PFSK-1 (cell line): ENCODE data around the gene PLEKHM3.

Experiments
- POLR2AphosphoS5 ChIP-seq: IDR thresholded peaks from 2 replicates; pipeline ENCODE4 v1.6.1; 2012; ENCODE audit warnings: low read depth, mild to moderate bottlenecking, control low read depth, low read length, moderate library complexity
- REST ChIP-seq, 2 experiments: IDR thresholded peaks; 2 replicates each; pipeline versions ENCODE4 v1.6.1 to v1.8.0; 2011 to 2012; ENCODE audit warnings: low read depth in 2 of 2, low read length in 2 of 2, control low read depth in 1 of 2, inconsistent platforms in 1 of 2, mild to moderate bottlenecking in 1 of 2, moderate library complexity in 1 of 2; ENCODE audit not compliant: insufficient read depth in 1 of 2

DNA sequence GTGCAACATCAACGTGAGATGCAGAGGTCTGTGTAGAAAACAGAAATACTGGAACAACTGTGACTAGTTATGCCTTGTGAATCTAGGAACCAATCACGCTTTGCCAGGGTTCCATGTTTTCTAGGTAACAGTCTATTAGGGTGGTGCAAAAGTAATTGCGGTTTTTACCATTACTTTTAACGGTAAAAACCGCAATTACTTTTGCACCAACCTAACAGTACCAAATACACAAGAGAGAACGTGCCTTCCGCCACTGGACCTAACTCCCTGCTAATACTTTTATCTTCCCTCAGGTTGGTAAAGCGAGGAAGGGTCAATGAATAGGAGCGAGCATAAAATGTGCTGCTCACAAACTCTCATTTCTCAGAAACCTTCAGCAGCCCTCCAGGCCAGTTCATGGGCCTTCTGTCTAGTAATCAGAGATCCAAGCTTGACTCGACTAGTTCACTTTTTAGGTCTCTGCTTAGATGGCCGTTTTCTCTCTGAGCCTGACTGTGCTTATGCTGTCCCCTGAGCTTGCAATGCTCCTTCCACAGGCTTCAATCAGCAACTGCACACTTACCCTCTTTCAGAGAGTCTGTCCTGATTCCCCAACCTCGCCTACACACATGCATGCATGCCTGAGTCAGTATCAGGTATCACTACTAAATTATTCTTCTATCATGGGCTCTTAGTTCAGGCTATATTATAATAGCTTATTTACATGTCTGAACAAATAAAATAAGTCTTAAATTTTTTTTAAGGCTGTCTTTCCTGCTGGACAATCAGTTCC, 47.0 kb downstream of the PLEKHM3 start:
- TF ChIP-seq REST (IDR thresholded peaks at IDR 0.05; ENCODE audit: insufficient read depth in 1 of 2, low read depth in 2 of 2, low read length in 2 of 2) (no peak), POLR2AphosphoS5 (no peak)
